Keratinocyte (primary cell): ENCODE results near the gene TXLNB. TPM values are rescaled to one million over a fixed set of nuclear protein-coding genes. Genes with fewer than 3 reads are reported as not detected.

ENCODE experiments used
- DNase-seq: peaks from one replicate; pipeline ENCODE4 v3.0.0-alpha.2; 2011; ENCODE audit warnings: low read depth, missing footprints, low spot score
- FAIRE-seq: peaks from 2 replicates; lab custom pipeline; 2011; peaks lifted over from hg19 to GRCh38; lab: Jason Lieb, UNC
- H2AFZ ChIP-seq: 2 replicates; pipeline ENCODE4 v1.6.0; 2012; ENCODE audit warnings: low read length, control low read depth, inconsistent platforms; ENCODE audit not compliant: control insufficient read depth
- H3K27ac ChIP-seq: 2 replicates; pipeline ENCODE4 v1.5.1; 2011; ENCODE audit warnings: low read length; ENCODE audit not compliant: control insufficient read depth, insufficient read depth
- H3K27me3 ChIP-seq: 3 replicates; pipeline ENCODE4 v1.6.0; 2011; ENCODE audit warnings: low read length; ENCODE audit not compliant: control insufficient read depth, insufficient read depth; ENCODE audit errors: extremely low read depth
- H3K36me3 ChIP-seq, 2 experiments: 2 replicates in 1 of 2; 3 replicates in 1 of 2; pipeline ENCODE4 v1.5.1; 2011; ENCODE audit warnings: low read length in 2 of 2, mild to moderate bottlenecking in 1 of 2; ENCODE audit not compliant: control insufficient read depth in 2 of 2, insufficient read depth in 2 of 2; ENCODE audit errors: extremely low read depth in 1 of 2
- H3K4me1 ChIP-seq: 3 replicates; pipeline ENCODE4 v1.5.1; 2011; ENCODE audit warnings: low read length; ENCODE audit not compliant: control insufficient read depth, insufficient read depth; ENCODE audit errors: extremely low read depth
- H3K4me2 ChIP-seq: 3 replicates; pipeline ENCODE4 v1.6.0; 2011; ENCODE audit warnings: low read depth, low read length; ENCODE audit not compliant: control insufficient read depth, insufficient read depth; ENCODE audit errors: extremely low read depth
- H3K4me3 ChIP-seq, 3 experiments: fragments of 200-600 bp in 1 of 3; sonication (generic) in 1 of 3; 2 replicates in 2 of 3; 3 replicates in 1 of 3; pipeline ENCODE4 v1.5.1; 2011 to 2016; ENCODE audit warnings: low read length in 3 of 3, mild to moderate bottlenecking in 3 of 3, control low read depth in 2 of 3, inconsistent platforms in 1 of 3, low read depth in 1 of 3, mixed read lengths in 1 of 3, mixed run types in 1 of 3, moderate library complexity in 1 of 3; ENCODE audit not compliant: control insufficient read depth in 2 of 3, insufficient read depth in 2 of 3; ENCODE audit errors: extremely low read depth in 1 of 3
- H3K79me2 ChIP-seq: 2 replicates; pipeline ENCODE4 v1.6.0; 2012; ENCODE audit warnings: low read length; ENCODE audit not compliant: control insufficient read depth, insufficient read depth
- H3K9ac ChIP-seq: 3 replicates; pipeline ENCODE4 v1.6.0; 2011; ENCODE audit warnings: low read length; ENCODE audit not compliant: control insufficient read depth, insufficient read depth; ENCODE audit errors: extremely low read depth
- H3K9me1 ChIP-seq: 3 replicates; pipeline ENCODE4 v1.6.0; 2011; ENCODE audit warnings: low read length; ENCODE audit not compliant: control insufficient read depth, insufficient read depth; ENCODE audit errors: extremely low read depth
- H3K9me3 ChIP-seq: 2 replicates; pipeline ENCODE4 v1.5.1; 2012; ENCODE audit warnings: low read depth, low read length; ENCODE audit not compliant: control insufficient read depth
- H4K20me1 ChIP-seq: 3 replicates; pipeline ENCODE4 v1.6.0; 2011; ENCODE audit warnings: low read length; ENCODE audit not compliant: control insufficient read depth, insufficient read depth; ENCODE audit errors: extremely low read depth
- EZH2 ChIP-seq: IDR thresholded peaks from one replicate; pipeline ENCODE4 v1.6.1; 2012; ENCODE audit warnings: inconsistent platforms, mild to moderate bottlenecking, low read length, moderate library complexity
- dilution Hi-C: fragments of 300-500 bp; cut with MboI; formaldehyde crosslinking; loops from one replicate; pipeline ENCODE4 v1.7.0; 2020; ENCODE audit warnings: low sequenced_read_pairs; ENCODE audit not compliant: extremely low pct_ligation_motif_present
- polyA plus RNA-seq, 5 experiments: library from polyadenylated mRNA; depleted of rRNA in 3 of 5; stranded (reverse) in 3 of 5; stranded (forward) in 1 of 5; unstranded in 1 of 5; fragments of >200 nt; gene quantifications; 1 replicate in 1 of 5; 2 replicates in 3 of 5; 3 replicates in 1 of 5; pipeline versions ENCODE4 v1.2.1 to v1.2.3, GENCODE V29; 2011 to 2012; ENCODE audit warnings: missing spikeins in 2 of 5, low read depth in 1 of 5, low replicate concordance in 1 of 5
- TF ChIP-seq, protein P1 (sequence below), 3 experiments: IDR thresholded peaks in 1 of 3; conservative IDR thresholded peaks in 1 of 3; optimal IDR thresholded peaks in 1 of 3; 2 replicates in 2 of 3; 3 replicates in 1 of 3; pipeline versions ENCODE3 to v1.5.1; 2011; ENCODE audit warnings: low read length in 3 of 3, mild to moderate bottlenecking in 3 of 3, moderate library complexity in 2 of 3, control low read depth in 1 of 3, inconsistent platforms in 1 of 3; ENCODE audit not compliant: insufficient read depth in 2 of 3; ENCODE audit errors: extremely low read depth in 1 of 3

The TXLNB gene
- polyA plus RNA-seq, 1 donor (not counting 4 experiments of a cell fraction or from before 2014, with no cell fraction given) = 0.03 TPM

DNA sequence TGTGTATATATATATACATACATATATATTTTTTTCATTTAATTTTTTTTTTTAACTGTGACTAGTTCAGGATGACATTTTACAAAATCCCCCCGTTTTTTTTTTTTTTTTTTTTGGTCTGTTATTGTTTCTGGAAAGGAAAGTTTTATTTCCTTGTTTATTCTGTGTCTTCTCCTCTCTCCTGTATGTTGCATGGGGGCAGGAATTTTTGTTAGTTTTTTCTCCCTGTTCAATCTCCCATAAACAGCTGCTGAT is 32.4 kb upstream of the TXLNB start:
- Histone ChIP-seq H4K20me1 (no peaks in the 10 kb centered on the region), H3K9me3 (no peaks in the 10 kb centered on the region), H3K27ac (no peak overlapping the region), H3K4me1 (no peaks in the 10 kb centered on the region), H3K4me3 (no peak overlapping the region), H3K9me1 (no peaks in the 10 kb centered on the region), H3K9ac (no peak overlapping the region), H3K79me2 (no peaks in the 10 kb centered on the region), H3K27me3 (no peaks in the 10 kb centered on the region), H2AFZ (no peak overlapping the region), H3K36me3 (no peaks in the 10 kb centered on the region), H3K4me2 (no peak overlapping the region)
- DNase-seq (no peak), FAIRE-seq (no peak)
- TF ChIP-seq EZH2 = no peak
- TF ChIP-seq, protein P1, sequence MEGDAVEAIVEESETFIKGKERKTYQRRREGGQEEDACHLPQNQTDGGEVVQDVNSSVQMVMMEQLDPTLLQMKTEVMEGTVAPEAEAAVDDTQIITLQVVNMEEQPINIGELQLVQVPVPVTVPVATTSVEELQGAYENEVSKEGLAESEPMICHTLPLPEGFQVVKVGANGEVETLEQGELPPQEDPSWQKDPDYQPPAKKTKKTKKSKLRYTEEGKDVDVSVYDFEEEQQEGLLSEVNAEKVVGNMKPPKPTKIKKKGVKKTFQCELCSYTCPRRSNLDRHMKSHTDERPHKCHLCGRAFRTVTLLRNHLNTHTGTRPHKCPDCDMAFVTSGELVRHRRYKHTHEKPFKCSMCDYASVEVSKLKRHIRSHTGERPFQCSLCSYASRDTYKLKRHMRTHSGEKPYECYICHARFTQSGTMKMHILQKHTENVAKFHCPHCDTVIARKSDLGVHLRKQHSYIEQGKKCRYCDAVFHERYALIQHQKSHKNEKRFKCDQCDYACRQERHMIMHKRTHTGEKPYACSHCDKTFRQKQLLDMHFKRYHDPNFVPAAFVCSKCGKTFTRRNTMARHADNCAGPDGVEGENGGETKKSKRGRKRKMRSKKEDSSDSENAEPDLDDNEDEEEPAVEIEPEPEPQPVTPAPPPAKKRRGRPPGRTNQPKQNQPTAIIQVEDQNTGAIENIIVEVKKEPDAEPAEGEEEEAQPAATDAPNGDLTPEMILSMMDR (optimal IDR thresholded peaks at IDR 0.05 in 1 of 3, IDR thresholded peaks at IDR 0.05 in 1 of 3, conservative IDR thresholded peaks at IDR 0.05 in 1 of 3; ENCODE audit: extremely low read depth in 1 of 3, insufficient read depth in 2 of 3, low read length in 3 of 3) = no peak
- dilution Hi-C loops = no loop called here

DNA sequence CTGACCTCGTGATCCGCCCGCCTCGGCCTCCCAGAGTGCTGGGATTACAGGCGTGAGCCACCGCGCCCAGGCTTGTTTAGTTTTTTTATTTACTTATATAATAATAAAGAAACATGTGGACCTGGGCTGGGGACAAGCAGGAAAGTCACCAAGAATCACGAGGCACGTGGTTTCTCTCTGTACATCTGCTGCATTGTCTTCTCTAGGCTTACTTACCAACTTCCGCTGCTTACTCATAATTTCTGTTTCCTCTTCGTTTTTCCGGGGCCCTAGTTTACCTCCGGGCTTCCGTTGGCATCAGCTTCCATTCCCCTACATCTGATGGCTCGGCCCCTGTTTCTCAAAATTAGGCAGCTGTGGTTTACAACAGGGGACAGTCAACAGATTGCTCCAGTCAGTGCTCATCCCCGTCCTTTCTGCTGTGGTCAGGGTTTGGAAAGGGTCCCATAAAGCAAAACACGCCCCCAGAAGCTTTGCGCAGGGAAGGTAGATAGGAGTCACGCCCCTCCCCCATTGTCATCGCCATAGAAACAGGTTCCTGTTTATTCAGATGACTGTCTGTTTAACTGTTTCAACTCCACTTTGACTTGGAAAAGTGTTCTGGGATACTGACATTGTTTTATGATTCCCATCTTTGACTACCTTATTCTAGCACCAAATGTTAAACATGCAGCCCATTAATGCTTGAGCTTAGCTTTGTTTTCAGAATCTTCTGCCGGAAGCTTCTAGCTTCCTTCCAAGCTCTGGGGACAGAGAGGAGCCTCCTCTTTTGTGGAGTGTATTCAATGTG is 31.9 kb upstream of the TXLNB start:
- no peak overlapping the region for H3K4me3 ChIP-seq

More for the DNA sequence above, 31.9 kb upstream of the TXLNB start:
- H3K36me3 ChIP-seq = no peaks in the 10 kb centered on the region
- H3K27me3 ChIP-seq = no peaks in the 10 kb centered on the region
- H3K27ac ChIP-seq = no peak overlapping the region
- TF ChIP-seq, protein P1 (optimal IDR thresholded peaks at IDR 0.05 in 1 of 3, IDR thresholded peaks at IDR 0.05 in 1 of 3, conservative IDR thresholded peaks at IDR 0.05 in 1 of 3; ENCODE audit: extremely low read depth in 1 of 3, insufficient read depth in 2 of 3, low read length in 3 of 3) = no peak
- TF ChIP-seq EZH2 = no peak
- no peak overlapping the region for H2AFZ ChIP-seq
- H3K9ac ChIP-seq = no peak overlapping the region
- no peaks in the 10 kb centered on the region for H3K4me1 ChIP-seq
- H3K79me2 ChIP-seq = no peaks in the 10 kb centered on the region
- DNase-seq = no peak
- dilution Hi-C loops = no loop called here
- H4K20me1 ChIP-seq = no peaks in the 10 kb centered on the region
- H3K9me1 ChIP-seq = no peaks in the 10 kb centered on the region
- H3K4me2 ChIP-seq = no peak overlapping the region
- no peaks in the 10 kb centered on the region for H3K9me3 ChIP-seq
- no peak for FAIRE-seq
